Measurements from ENCODE around the gene VSTM4. TPM values are rescaled to one million over a fixed set of nuclear protein-coding genes. Genes with fewer than 3 reads are reported as not detected.

The VSTM4 gene
- total and polyA plus RNA-seq, 2 donors (not counting 1 experiment from before 2014, with no cell fraction given), result 8.1 to 27.9 TPM

DNA sequence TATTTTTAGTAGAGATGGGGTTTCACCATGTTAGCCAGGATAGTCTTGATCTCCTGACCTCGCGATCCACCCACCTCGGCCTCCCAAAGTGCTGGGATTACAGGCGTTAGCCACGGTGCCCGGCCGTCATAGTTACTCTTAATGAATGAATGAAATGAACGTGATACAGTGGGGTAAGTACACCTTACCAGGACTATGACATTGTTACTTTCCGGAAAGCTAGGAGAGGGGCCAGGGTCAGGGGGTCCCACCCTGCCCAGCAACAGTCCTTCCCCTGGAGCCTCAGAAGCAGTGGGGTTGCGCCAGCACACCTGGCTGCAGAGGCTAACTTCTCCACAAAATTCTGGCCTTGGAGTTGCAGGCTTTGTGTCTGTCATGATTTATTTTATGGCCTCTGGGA, 21.4 kb downstream of the VSTM4 start:
- TF ChIP-seq, protein P1, sequence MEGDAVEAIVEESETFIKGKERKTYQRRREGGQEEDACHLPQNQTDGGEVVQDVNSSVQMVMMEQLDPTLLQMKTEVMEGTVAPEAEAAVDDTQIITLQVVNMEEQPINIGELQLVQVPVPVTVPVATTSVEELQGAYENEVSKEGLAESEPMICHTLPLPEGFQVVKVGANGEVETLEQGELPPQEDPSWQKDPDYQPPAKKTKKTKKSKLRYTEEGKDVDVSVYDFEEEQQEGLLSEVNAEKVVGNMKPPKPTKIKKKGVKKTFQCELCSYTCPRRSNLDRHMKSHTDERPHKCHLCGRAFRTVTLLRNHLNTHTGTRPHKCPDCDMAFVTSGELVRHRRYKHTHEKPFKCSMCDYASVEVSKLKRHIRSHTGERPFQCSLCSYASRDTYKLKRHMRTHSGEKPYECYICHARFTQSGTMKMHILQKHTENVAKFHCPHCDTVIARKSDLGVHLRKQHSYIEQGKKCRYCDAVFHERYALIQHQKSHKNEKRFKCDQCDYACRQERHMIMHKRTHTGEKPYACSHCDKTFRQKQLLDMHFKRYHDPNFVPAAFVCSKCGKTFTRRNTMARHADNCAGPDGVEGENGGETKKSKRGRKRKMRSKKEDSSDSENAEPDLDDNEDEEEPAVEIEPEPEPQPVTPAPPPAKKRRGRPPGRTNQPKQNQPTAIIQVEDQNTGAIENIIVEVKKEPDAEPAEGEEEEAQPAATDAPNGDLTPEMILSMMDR (conservative IDR thresholded peaks at IDR 0.05 in 1 of 2, IDR thresholded peaks at IDR 0.05 in 1 of 2; ENCODE audit: low read depth in 1 of 2, low read length in 2 of 2), result no peak
- TF ChIP-seq EZH2 (IDR thresholded peaks at IDR 0.05; ENCODE audit: low read length, missing control alignments), result no peak
- Histone ChIP-seq H2AFZ (ENCODE audit: low read length) (no peak overlapping the region), H4K20me1 (ENCODE audit: control insufficient read depth, extremely low read depth, insufficient read depth, low read length) (no peaks in the 10 kb centered on the region), H3K9ac (ENCODE audit: insufficient read depth, low read length) (no peak overlapping the region), H3K27me3 (ENCODE audit: control insufficient read depth, insufficient read depth, low read length) (no peaks in the 10 kb centered on the region), H3K79me2 (ENCODE audit: control insufficient read depth, insufficient read depth, low read length) (no peaks in the 10 kb centered on the region), H3K4me3 (replicated peaks in 1 of 4; ENCODE audit: control extremely low read depth in 1 of 4, insufficient read depth in 1 of 4, low read depth in 3 of 4, low read length in 4 of 4) (no peak overlapping the region), H3K4me2 (ENCODE audit: extremely low read depth, insufficient read depth, low read length) (no peak overlapping the region), H3K9me3 (ENCODE audit: control insufficient read depth, insufficient read depth, low read depth, low read length) (no peaks in the 10 kb centered on the region), H3K27ac (ENCODE audit: insufficient read depth, low read length) (no peak overlapping the region), H3K4me1 (ENCODE audit: control insufficient read depth, extremely low read depth, insufficient read depth, low read length) (peaks cover 12% of the 10 kb centered on the region), H3K36me3 (ENCODE audit: control insufficient read depth, insufficient read depth, low read length) (no peaks in the 10 kb centered on the region)
- DNase-seq (ENCODE audit: low read depth in 2 of 2), result no peak

DNA sequence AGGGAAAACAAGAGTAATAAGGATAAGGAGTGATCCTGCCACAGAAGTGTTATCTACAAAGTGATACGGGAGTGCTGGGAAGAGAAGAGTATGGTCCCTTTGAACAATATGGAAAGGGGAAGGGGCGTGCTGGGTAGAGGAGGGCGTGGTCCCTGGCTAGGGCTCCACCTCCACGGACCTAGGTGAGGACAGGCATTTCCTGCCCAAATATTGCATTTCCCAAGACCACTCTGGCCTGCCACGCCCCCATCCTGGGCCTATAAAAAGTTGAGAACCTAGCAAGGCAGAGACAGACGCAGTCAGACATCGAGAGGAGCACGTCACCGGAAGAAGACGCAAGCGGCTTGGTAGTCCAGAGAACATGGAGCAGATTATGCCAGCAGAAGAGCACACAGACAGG, 22.8 kb downstream of the VSTM4 start:
- Histone ChIP-seq H3K36me3 (ENCODE audit: control insufficient read depth, insufficient read depth, low read length) (no peaks in the 10 kb centered on the region), H3K79me2 (ENCODE audit: control insufficient read depth, insufficient read depth, low read length) (no peaks in the 10 kb centered on the region), H3K4me1 (ENCODE audit: control insufficient read depth, extremely low read depth, insufficient read depth, low read length) (peaks cover 12% of the 10 kb centered on the region), H3K4me2 (ENCODE audit: extremely low read depth, insufficient read depth, low read length) (no peak overlapping the region), H3K9ac (ENCODE audit: insufficient read depth, low read length) (no peak overlapping the region), H3K9me3 (ENCODE audit: control insufficient read depth, insufficient read depth, low read depth, low read length) (no peaks in the 10 kb centered on the region), H4K20me1 (ENCODE audit: control insufficient read depth, extremely low read depth, insufficient read depth, low read length) (no peaks in the 10 kb centered on the region), H3K4me3 (replicated peaks in 1 of 4; ENCODE audit: control extremely low read depth in 1 of 4, insufficient read depth in 1 of 4, low read depth in 3 of 4, low read length in 4 of 4) (no peak overlapping the region), H3K27me3 (ENCODE audit: control insufficient read depth, insufficient read depth, low read length) (no peaks in the 10 kb centered on the region), H2AFZ (ENCODE audit: low read length) (no peak overlapping the region), H3K27ac (ENCODE audit: insufficient read depth, low read length) (no peak overlapping the region)
- no peak for DNase-seq (ENCODE audit: low read depth in 2 of 2)
- TF ChIP-seq EZH2 (IDR thresholded peaks at IDR 0.05; ENCODE audit: low read length, missing control alignments), result no peak
- TF ChIP-seq, protein P1 (conservative IDR thresholded peaks at IDR 0.05 in 1 of 2, IDR thresholded peaks at IDR 0.05 in 1 of 2; ENCODE audit: low read depth in 1 of 2, low read length in 2 of 2), result no peak

DNA sequence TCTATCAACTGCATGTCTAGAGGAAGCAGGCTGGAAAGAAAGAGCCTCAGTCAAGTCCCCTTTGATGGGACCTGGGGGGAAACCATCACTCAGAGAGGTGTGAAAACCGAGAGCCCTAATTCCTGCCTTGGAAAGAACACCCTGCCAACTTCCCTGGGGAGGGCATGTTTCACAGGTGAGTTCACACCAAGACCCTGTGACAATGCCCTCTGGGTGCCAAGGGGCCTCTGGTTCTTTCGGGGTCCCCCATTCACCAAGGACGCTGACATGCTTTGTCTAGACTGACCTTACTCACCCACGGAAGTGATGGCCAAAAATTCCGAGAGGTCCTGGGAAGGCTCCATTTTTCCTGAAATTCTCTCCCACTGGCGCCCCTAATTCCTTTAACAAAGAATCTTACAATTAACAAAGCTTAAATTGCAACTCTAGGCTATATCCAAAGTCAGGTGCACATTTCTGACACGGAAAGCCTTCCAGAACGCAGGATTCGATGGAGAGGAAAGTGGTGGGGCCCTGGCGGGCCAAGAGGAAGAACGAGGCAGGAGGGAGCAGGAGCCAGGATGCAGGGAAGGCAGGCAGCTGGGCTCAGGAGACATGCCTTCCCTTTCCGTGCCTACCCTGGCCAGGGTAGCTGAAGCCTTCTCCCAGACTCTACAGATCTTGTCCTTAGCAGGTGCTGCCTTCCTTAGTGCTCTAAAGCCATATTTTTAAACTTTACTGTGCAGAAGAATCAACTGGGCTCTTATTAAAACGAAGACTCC, 23.7 kb downstream of the VSTM4 start:
- Histone ChIP-seq H3K4me1 (ENCODE audit: control insufficient read depth, extremely low read depth, insufficient read depth, low read length) (peaks cover 12% of the 10 kb centered on the region), H3K27me3 (ENCODE audit: control insufficient read depth, insufficient read depth, low read length) (no peaks in the 10 kb centered on the region), H3K79me2 (ENCODE audit: control insufficient read depth, insufficient read depth, low read length) (no peaks in the 10 kb centered on the region), H3K4me2 (ENCODE audit: extremely low read depth, insufficient read depth, low read length) (no peak overlapping the region), H3K27ac (ENCODE audit: insufficient read depth, low read length) (no peak overlapping the region), H3K9me3 (ENCODE audit: control insufficient read depth, insufficient read depth, low read depth, low read length) (no peaks in the 10 kb centered on the region), H2AFZ (ENCODE audit: low read length) (no peak overlapping the region), H4K20me1 (ENCODE audit: control insufficient read depth, extremely low read depth, insufficient read depth, low read length) (no peaks in the 10 kb centered on the region), H3K9ac (ENCODE audit: insufficient read depth, low read length) (no peak overlapping the region), H3K4me3 (replicated peaks in 1 of 4; ENCODE audit: control extremely low read depth in 1 of 4, insufficient read depth in 1 of 4, low read depth in 3 of 4, low read length in 4 of 4) (no peak overlapping the region), H3K36me3 (ENCODE audit: control insufficient read depth, insufficient read depth, low read length) (no peaks in the 10 kb centered on the region)
- no peak for DNase-seq (ENCODE audit: low read depth in 2 of 2)
- TF ChIP-seq, protein P1 (conservative IDR thresholded peaks at IDR 0.05 in 1 of 2, IDR thresholded peaks at IDR 0.05 in 1 of 2; ENCODE audit: low read depth in 1 of 2, low read length in 2 of 2), result no peak
- no peak for TF ChIP-seq EZH2 (IDR thresholded peaks at IDR 0.05; ENCODE audit: low read length, missing control alignments)
